ENCODE measurements around the gene ILKAP. TPM values are rescaled to one million over a fixed set of nuclear protein-coding genes. Genes with fewer than 3 reads are reported as not detected.

ILKAP gene
- total and polyA plus RNA-seq, 12 donors = 12.3 to 131 (median 26.1) TPM

DNA sequence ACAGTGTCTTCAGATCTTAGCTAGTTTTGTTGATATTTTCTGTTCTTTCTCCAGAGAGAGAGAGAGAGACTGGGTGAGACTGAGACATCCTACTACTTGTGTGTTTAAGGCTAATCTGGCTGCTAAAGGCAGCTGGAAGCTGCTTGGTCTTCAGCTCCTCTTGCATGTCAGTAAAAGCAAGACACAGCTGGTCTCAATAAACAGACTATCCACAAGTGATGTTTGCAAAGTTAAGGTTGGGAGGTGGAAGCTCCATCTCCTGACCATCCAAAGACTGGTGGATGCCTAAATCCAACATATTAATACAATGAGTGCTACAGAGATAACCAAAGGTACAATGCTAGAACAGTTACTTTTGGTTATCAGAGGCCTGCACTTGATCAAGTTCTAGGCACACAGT is 26.9 kb downstream of the ILKAP start:
- H3K36me3 ChIP-seq (replicated peaks in 1 of 2) = peaks cover 0 to 88% of the 10 kb centered on the region in 2 donors
- intact Hi-C loops (cut with DNase I) = no loop called here

GRCh38 chr2:238174701-238175100 is 28.8 kb downstream of the ILKAP start:
- WGBS, 4 donors = 79 to 87% (median 86%) methylated on average over 3 of the region's 3 CpGs
- H3K36me3 ChIP-seq (replicated peaks in 1 of 2) = peaks cover 0 to 83% of the 10 kb centered on the region in 2 donors
- intact Hi-C loops (cut with DNase I) = no loop called here
- TF ChIP-seq POLR2A (IDR thresholded peaks at IDR 0.05) (no peak), CTCF (IDR thresholded peaks at IDR 0.05) (no peak)
- no peak overlapping the region for H3K27ac ChIP-seq
- no peak overlapping the region for H3K4me3 ChIP-seq
- peaks cover 0 to 8% of the 10 kb centered on the region in 2 donors for H3K4me1 ChIP-seq (replicated peaks in 1 of 2)
- no peaks in the 10 kb centered on the region for H3K27me3 ChIP-seq
- DNase-seq = no peak
- no peaks in the 10 kb centered on the region for H3K9me3 ChIP-seq (replicated peaks in 1 of 3)

More for the DNA sequence above, 26.9 kb downstream of the ILKAP start:
- Histone ChIP-seq H3K27me3 (no peaks in the 10 kb centered on the region), H3K4me3 (no peak overlapping the region), H3K27ac (no peak overlapping the region), H3K4me1 (replicated peaks in 1 of 2) (no peaks in the 10 kb centered on the region), H3K9me3 (replicated peaks in 1 of 3) (no peaks in the 10 kb centered on the region)
- TF ChIP-seq CTCF (IDR thresholded peaks at IDR 0.05) (no peak), POLR2A (IDR thresholded peaks at IDR 0.05) (no peak)
- DNase-seq = peak in 1 of 7 donors; percentile 3

DNA sequence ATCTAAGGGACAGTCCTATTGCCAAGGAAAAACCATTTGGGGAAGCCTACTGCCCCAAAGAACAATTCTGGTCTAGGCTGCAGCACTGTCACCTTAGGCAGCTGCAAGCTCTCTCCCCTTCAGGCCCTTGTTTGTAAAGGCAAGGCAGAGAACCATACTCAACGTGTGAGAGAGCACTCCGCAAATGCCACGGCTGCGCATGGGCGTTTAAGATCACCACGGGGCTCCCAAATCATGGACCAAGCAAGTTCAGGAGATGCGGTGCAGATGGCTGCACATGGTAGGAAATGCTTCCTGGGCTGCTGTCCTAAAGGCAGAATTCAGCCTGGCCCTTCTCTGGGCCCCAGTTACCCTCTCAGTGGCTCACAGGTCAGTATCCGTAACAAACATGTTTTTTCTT is 29.2 kb downstream of the ILKAP start:
- 90 to 96% (median 96%) methylated on average over 8 of the region's 8 CpGs for WGBS, 4 donors
- DNase-seq = no peak
- intact Hi-C loops (cut with DNase I) = no loop called here
- Histone ChIP-seq H3K27ac (no peak overlapping the region), H3K27me3 (no peaks in the 10 kb centered on the region), H3K9me3 (replicated peaks in 1 of 3) (no peaks in the 10 kb centered on the region), H3K36me3 (replicated peaks in 1 of 2) (peaks cover 0 to 83% of the 10 kb centered on the region in 2 donors), H3K4me1 (replicated peaks in 1 of 2) (peaks cover 0 to 11% of the 10 kb centered on the region in 2 donors), H3K4me3 (no peak overlapping the region)
- TF ChIP-seq POLR2A (IDR thresholded peaks at IDR 0.05) (no peak), CTCF (IDR thresholded peaks at IDR 0.05) (no peak)

DNA sequence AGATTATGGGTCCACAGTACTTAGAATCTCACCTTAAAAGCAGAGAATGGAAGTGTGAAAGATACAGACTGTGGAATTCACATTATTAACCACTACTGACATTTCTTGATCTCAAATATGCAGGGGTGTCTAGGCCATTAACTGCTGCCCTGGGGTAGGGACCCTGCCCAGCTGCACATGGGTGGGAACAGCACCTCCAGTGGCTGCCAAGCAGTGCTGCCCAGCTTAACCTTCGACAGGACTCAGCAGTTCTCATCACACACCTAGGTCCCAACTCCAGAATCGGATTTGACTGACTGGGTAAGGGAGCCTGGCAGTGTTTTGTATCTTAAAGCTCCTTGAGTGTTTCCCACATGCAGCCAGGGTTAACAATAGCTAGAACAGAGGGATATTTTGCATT is 29.8 kb downstream of the ILKAP start:
- intact Hi-C loops (cut with DNase I) = no loop called here
- Histone ChIP-seq H3K27me3 (no peaks in the 10 kb centered on the region), H3K4me3 (no peak overlapping the region), H3K4me1 (replicated peaks in 1 of 2) (peaks cover 0 to 11% of the 10 kb centered on the region in 2 donors), H3K27ac (no peak overlapping the region), H3K36me3 (replicated peaks in 1 of 2) (peaks cover 0 to 83% of the 10 kb centered on the region in 2 donors), H3K9me3 (replicated peaks in 1 of 3) (no peaks in the 10 kb centered on the region)
- no peak for DNase-seq
- WGBS, 4 donors = 92 to 100% (median 94%) methylated on average over 2 of the region's 2 CpGs
- TF ChIP-seq CTCF (IDR thresholded peaks at IDR 0.05) (no peak), POLR2A (IDR thresholded peaks at IDR 0.05) (no peak)
